CMK (cell line): ENCODE results near the gene PCDHA6.
"Not testable (repeated sequence)": the region's sequence is repeated elsewhere in the genome, so short reads cannot be mapped to it uniquely, and the experiment has no call there.

ENCODE experiments used
- DNase-seq: peaks from one replicate; pipeline ENCODE4 v3.0.0-alpha.2; 2010; ENCODE audit warnings: low read depth

PCDHA6 gene

DNA sequence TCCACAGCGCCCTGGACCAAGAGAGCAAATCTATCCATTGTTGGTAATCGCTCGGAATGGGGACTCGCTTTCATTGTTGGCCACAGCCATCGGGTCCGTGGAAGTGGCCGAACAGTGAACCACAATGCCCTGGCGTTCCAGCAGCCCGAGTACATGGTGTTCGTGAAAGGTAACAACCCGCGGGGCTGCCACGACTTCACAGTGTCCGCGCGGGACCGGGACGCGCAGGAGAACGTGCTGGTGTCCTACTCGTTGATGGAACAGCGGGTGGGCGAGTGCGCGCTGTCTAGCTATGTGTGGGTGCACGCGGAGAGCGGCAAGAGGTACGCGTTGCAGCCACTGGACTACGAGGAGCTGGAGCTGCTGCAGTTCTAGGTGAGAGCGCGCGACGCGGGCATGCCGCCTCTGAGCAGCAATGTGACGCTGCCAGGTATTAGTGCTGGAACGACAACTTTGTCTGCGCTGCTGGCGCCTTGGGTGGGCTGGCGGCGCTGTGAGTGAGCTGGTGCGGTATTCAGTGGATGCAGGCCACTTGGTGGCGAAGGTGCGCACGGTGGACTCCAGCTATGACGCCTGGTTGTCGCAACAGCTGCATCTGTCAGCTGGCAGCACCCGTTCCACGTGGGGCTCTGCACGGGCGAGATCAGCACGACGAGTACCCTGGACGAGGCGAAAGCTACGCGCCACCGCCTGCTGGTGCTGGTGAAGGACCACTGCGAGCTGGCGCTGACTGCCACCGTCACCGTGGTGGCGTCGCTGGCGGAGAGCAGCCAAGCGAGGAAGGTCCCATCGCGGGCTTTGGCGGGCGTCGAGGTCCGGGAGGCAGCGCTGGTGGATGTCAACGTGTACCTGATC lies 34.9 kb downstream of the PCDHA6 start:
- no peak for DNase-seq

DNA sequence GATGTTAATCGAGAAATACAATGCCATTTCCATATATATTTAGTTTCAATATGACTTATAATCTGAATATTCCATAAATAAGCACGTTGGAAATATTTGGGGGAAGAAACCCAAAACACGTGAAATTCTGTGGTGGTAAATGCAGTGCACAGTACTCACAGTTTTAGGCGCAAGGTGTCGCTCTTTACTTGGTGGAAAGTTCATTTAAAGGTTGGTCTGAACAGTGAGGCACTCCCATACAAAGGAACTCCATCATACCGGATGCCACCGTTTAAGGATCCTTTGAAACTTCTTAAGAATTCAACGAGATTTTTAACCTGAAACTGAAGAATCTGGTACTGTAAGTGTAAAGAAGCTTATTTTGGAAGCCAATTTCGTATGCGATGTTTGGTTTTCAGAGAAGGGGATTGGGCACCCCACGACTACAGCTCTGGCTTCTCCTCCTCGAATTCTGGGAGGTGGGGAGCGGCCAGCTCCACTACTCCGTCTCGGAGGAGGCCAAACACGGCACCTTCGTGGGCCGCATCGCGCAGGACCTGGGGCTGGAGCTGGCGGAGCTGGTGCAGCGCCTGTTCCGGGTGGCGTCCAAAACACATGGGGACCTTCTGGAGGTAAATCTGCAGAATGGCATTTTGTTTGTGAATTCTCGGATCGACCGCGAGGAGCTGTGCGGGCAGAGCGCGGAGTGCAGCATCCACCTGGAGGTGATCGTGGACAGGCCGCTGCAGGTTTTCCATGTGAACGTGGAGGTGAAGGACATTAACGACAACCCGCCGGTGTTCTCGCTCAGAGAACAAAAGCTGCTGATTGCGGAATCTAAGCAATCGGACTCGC lies 41.2 kb downstream of the PCDHA6 start, which contains the start of gene PCDHA11:
Gene PCDHA11 (plus strand): TSS at position 237 of the 834 bp plus-strand sequence. CDS start 147 bp downstream, at position 384.
- no peak for DNase-seq

DNA sequence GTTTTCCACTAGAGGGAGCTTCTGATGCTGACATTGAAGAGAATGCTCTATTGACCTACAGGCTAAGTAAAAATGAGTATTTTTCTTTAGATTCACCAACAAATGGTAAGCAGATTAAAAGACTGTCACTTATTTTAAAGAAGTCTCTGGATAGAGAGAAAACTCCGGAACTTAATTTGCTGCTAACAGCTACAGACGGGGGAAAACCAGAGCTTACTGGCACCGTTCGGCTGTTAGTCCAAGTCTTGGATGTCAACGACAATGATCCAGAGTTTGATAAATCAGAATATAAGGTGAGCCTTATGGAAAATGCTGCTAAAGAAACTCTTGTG lies 41.8 kb downstream of the PCDHA6 start:
- no peak for DNase-seq

DNA sequence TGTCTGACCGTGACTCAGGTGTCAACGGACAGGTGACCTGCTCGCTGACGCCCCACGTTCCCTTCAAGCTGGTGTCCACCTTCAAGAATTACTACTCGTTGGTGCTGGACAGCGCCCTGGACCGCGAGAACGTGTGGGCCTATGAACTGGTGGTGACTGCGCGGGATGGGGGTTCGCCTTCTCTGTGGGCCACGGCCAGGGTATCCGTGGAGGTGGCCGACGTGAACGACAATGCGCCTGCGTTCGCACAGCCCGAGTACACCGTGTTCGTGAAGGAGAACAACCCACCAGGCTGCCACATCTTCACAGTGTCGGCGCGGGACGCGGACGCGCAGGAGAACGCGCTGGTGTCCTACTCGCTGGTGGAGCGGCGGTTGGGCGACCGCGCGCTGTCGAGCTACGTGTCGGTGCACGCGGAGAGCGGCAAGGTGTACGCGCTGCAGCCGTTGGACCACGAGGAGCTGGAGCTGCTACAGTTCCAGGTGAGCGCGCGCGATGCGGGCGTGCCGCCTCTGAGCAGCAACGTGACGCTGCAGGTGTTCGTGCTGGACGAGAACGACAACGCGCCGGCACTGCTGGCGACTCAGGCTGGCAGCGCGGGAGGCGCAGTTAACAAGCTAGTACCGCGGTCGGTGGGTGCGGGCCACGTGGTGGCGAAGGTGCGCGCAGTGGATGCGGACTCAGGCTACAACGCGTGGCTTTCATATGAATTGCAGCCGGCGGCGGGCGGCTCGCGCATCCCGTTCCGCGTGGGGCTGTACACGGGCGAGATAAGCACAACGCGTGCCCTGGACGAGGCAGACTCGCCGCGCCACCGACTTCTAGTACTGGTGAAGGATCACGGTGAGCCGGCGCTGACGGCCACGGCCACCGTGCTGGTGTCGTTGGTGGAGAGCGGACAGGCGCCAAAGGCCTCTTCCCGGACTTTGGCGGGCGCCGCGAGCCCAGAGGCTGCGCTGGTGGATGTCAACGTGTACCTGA lies 42.8 kb downstream of the PCDHA6 start:
- DNase-seq = no peak

DNA sequence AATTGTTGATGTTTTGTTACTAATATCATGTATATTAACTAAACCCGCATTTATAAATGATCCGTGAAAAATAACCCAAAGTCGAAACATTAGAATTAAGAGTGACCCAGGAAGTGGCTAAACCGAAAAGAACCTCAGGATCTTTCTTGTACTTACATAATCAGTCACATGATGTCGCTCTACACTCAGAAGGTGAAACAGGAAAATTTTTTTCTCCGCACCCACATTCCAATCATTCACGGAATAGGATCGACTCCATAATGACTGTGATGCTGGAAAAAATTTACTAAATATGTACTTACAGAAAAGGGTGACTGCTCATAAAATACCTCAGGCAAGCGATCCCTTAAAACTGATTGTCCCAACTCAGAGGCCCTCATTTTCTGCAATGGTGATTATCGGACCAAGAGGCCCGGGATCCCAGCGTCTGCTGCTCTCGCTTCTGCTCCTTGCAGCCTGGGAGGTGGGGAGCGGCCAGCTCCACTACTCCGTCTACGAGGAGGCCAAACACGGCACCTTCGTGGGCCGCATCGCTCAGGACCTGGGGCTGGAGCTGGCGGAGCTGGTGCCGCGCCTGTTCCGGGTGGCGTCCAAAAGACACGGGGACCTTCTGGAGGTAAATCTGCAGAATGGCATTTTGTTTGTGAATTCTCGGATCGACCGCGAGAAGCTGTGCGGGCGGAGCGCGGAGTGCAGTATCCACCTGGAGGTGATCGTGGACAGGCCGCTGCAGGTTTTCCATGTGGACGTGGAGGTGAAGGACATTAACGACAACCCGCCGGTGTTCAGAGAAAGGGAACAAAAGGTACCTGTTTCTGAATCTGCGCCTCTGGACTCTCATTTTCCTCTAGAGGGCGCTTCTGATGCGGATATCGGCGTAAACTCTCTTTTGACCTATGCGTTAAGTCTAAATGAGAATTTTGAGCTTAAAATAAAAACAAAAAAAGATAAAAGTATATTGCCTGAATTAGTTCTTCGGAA lies 47.6 kb downstream of the PCDHA6 start, which contains the start of gene PCDHA12:
Gene PCDHA12 (plus strand): TSS at position 224 of the 981 bp plus-strand sequence. CDS start 165 bp downstream, at position 389.
- no peak for DNase-seq

DNA sequence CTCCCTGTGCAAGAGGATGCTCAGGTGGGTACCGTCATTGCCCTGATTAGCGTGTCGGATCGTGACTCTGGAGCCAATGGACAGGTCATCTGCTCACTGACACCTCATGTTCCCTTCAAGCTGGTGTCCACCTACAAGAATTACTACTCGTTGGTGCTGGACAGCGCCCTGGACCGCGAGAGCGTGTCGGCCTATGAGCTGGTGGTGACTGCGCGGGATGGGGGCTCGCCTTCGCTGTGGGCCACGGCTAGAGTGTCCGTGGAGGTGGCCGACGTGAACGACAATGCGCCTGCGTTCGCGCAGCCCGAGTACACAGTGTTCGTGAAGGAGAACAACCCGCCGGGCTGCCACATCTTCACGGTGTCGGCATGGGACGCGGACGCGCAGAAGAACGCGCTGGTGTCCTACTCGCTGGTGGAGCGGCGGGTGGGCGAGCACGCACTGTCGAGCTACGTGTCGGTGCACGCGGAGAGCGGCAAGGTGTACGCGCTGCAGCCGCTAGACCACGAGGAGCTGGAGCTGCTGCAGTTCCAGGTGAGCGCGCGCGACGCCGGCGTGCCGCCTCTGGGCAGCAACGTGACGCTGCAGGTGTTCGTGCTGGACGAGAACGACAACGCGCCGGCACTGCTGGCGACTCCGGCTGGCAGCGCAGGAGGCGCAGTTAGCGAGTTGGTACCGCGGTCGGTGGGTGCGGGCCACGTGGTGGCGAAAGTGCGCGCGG lies 48.9 kb downstream of the PCDHA6 start:
- not testable (repeated sequence) for DNase-seq

DNA sequence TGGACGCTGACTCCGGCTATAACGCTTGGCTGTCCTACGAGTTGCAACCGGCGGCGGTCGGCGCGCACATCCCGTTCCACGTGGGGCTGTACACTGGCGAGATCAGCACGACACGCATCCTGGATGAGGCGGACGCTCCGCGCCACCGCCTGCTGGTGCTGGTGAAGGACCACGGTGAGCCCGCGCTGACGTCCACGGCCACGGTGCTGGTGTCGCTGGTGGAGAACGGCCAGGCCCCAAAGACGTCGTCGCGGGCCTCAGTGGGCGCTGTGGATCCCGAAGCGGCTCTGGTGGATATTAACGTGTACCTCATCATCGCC lies 49.5 kb downstream of the PCDHA6 start:
- DNase-seq = no peak
